Renal pelvis (tissue), 4 donors: ENCODE measurements around the gene PDZD2. TPM values are rescaled to one million over a fixed set of nuclear protein-coding genes. Genes with fewer than 3 reads are reported as not detected.
"Not testable (repeated sequence)": the region's sequence is repeated elsewhere in the genome, so short reads cannot be mapped to it uniquely, and the experiment has no call there.

Source experiments
- DNase-seq: peaks from one replicate; pipeline ENCODE4 v3.0.0-alpha.2; 2013
- polyA plus RNA-seq, 3 donors: library from polyadenylated mRNA; unstranded; fragments of 120-200 nt; gene quantifications; one replicate each; pipeline ENCODE4 v1.2.1, GENCODE V29; 2013; ENCODE audit not compliant: insufficient read length in 3 of 3

Gene PDZD2
- polyA plus RNA-seq, 3 donors = 16.3 to 21.4 (median 18.9) TPM

GRCh38 chr5:32039133-32039532 lies 400.2 kb downstream of the PDZD2 start:
- not testable (repeated sequence) for DNase-seq

GRCh38 chr5:32039601-32040000 lies 400.7 kb downstream of the PDZD2 start:
- DNase-seq = not testable (repeated sequence)

DNA sequence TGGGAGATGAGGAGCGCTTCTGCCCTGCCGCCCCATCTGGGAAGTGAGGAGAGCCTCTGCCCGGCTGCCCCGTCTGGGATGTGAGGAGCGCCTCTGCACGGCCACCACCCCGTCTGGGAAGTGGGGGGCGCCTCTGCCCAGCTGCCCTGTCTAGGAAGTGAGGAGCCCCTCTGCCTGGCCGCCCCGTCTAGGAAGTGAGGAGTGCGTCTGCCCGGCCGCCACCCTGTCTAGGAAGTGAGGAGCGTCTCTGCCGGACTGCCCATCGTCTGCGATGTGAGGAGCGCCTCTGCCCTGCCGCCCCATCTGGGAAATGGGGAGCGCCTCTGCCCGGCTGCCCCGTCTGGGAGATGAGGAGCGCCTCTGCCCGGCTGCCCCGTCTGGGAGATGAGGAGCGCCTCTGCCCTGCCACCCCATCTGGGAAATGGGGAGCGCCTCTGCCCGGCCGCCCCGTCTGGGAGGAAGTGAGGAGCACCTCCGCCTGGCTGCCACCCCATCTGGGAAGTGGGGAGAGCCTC lies 401.3 kb downstream of the PDZD2 start:
- not testable (repeated sequence) for DNase-seq

DNA sequence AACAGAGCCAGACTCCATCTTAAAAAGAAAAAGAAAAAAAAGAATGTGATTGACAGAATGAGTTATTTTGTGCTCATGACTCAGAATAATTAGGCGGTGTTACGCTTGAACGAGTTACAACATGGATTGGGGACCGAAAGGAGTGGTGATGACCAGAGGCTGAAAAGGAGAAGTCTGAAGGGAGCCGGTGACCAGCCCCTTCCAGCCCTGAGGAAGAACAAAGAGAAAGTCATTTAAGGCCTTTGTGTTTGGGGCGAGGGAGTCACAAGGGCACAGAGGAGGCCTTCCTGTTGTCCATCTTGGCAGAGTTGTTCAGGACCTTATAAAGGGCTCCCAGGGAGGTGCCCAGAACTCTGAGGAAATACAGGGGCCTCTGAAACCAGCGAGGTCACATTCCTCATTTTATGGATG lies 403.6 kb downstream of the PDZD2 start:
- no peak for DNase-seq

GRCh38 chr5:32043105-32043504 lies 404.2 kb downstream of the PDZD2 start:
- DNase-seq = no peak

GRCh38 chr5:32044434-32044833 lies 405.5 kb downstream of the PDZD2 start:
- DNase-seq = no peak

- DNase-seq = no peak
Observed at GRCh38 chr5:32044939-32045338, 406.0 kb downstream of the PDZD2 start.

DNA sequence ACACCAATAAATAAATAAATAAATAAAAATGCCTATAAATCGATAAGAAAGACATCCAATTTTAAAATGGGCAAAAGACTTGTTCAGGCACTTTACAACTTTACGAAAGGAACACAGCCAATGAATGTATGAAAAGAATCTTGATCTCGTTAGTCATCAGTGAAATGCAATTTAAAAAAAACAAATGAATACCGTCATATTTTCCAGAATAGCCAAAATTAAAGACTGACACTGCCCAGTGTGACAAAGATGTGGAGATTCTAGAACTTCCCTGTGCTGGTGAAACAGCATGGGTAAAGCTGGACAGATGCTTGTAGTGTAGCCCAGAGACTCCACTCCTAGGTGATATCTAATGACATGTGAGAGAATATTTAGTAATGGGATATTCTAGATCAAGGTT lies 408.1 kb downstream of the PDZD2 start:
- no peak for DNase-seq

- no peak for DNase-seq
Observed at GRCh38 chr5:32051796-32052195, 412.9 kb downstream of the PDZD2 start.

DNA sequence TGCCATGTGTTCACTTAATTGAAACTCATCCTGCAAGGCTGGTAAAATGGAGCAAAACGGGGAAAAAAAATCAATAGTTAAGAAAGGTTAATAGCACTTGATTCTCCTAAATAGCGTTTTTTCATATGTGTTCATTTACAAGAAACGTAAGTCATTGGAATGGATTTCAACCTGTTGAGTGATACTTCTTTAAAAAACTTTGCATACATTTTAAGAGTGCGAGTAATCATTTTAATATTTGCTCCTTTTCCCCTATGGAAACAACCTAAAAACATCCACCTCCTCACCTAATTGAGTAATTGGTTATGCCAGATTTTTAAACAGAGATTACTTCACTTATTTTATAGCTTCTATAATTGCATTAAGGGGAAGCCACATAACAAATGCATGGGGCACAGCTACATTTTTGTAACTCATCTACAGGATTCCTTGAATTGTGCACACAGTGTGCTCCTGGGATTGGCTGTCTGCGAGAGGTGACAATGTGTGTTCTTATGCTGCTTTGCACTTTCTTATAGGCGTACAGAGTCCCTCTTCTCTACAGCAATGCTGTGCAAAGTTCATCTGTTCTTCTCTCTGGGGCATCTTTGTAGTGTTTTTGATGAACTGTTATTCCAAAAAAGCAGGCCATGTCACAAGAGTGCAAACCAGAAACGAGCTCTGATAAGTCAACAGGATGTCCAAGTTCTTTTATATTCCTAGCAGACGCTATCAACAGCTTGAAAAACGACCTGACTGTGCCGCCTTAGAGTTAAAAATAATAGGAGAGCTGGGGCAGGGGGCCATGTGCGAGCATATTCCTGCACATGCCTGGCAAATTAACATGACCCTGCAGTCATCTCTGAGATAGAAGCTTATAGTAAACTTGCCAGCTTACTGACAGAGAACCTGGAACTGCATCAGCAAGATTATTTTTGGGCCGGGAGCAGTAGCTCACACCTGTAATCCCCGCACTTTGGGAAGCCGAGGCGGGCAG lies 417.2 kb downstream of the PDZD2 start:
- DNase-seq = no peak

GRCh38 chr5:32057187-32058096 lies 418.5 kb downstream of the PDZD2 start:
- no peak for DNase-seq

DNA sequence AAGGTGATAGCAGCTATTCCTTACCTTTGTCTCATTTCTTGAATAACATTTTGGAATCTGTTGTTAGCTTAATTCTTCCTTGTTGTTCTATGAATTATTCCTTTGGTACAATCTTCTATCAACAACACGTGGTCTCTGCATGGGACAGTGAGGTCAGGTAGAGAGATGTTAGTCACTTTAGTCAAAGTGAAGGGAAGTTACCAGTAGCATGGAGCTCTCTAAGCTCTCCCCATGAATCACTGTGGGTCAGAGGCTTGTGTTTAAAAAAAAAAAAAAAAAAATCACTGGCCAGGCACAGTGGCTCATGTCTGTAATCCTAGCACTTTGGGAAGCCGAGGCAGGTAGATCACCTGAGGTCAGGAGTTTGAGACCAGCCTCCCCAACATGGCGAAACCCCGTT lies 419.2 kb downstream of the PDZD2 start:
- no peak for DNase-seq

DNA sequence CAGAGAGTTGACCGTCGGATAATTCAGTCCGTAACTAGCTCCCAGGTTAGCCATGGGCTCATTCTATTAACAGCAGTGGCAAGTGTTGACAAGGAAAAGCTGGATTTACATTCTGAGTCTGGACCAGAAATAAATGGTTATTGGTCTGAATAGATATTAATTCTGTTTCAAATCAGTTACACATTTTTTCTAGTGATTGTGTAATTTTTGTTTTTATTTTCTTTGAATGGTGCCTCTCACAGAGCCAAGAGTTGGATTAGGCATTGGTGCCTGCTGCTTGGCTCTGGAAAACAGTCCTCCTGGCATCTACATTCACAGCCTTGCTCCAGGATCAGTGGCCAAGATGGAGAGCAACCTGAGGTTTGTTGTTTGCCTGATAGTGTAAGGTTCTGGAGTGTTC lies 420.1 kb downstream of the PDZD2 start:
- DNase-seq = no peak

GRCh38 chr5:32059761-32060530 lies 421.0 kb downstream of the PDZD2 start:
- no peak for DNase-seq

- no peak for DNase-seq
Observed at GRCh38 chr5:32061236-32061635, 422.3 kb downstream of the PDZD2 start.

- no peak for DNase-seq
Observed at GRCh38 chr5:32066448-32066847, 427.5 kb downstream of the PDZD2 start.

- no peak for DNase-seq
Observed at GRCh38 chr5:32067774-32068470, 429.0 kb downstream of the PDZD2 start.

- no peak for DNase-seq
Observed at GRCh38 chr5:32068561-32068960, 429.6 kb downstream of the PDZD2 start.

GRCh38 chr5:32069396-32069795 lies 430.5 kb downstream of the PDZD2 start:
- no peak for DNase-seq

GRCh38 chr5:32071351-32071944 lies 432.5 kb downstream of the PDZD2 start:
- no peak for DNase-seq
